ENCODE results near the gene CLIC5. TPM values are rescaled to one million over a fixed set of nuclear protein-coding genes. Genes with fewer than 3 reads are reported as not detected.

CLIC5 gene
- total RNA-seq, 2 experiments from 2014 or later = 0.03 to 0.08 TPM

GRCh38 chr6:45836984-45837383 is 178.7 kb downstream of the CLIC5 start:
- Histone ChIP-seq H3K4me2 (ENCODE audit: low read length) (no peak overlapping the region), H3K27ac (ENCODE audit: low read depth, low read length, poor library complexity, severe bottlenecking) (no peak overlapping the region), H3K4me3 (ENCODE audit: low read depth, low read length, poor library complexity, severe bottlenecking) (no peak overlapping the region), H3K9me2 (ENCODE audit: insufficient read depth, low read length) (no peaks in the 10 kb centered on the region), H3K79me2 (ENCODE audit: insufficient read depth, low read depth, low read length) (no peaks in the 10 kb centered on the region), H3K36me3 (ENCODE audit: insufficient read depth, low read length) (no peaks in the 10 kb centered on the region), H4K20me1 (ENCODE audit: insufficient read depth, low read length) (no peaks in the 10 kb centered on the region), H3K9me3 (ENCODE audit: low read length) (no peaks in the 10 kb centered on the region), H3K4me1 (ENCODE audit: insufficient read depth, low read length, poor library complexity, severe bottlenecking) (no peaks in the 10 kb centered on the region), H2AFZ (ENCODE audit: low read length) (no peak overlapping the region)
- CTCF ChIA-PET (ENCODE audit: unreplicated experiment) = no interaction called here
- BruUV-seq (replicated peaks) = no TSS peak
- intact Hi-C loops (cut with micrococcal nuclease; ENCODE audit: unreplicated experiment) = no loop called here
- no peak for DNase-seq (ENCODE audit: low spot score)
- POLR2A ChIA-PET = interaction anchor here (0.6 kb wide), 1 partner anchor 16 kb away, joined by 3 read pairs; no protein-coding TSS in a partner anchor
- TF ChIP-seq EZH2phosphoT487 (IDR thresholded peaks at IDR 0.05; ENCODE audit: borderline replicate concordance, low read depth, low read length) (no peak), CTCF (conservative IDR thresholded peaks at IDR 0.05; ENCODE audit: low read length) (no peak)

- H3K79me2 ChIP-seq (ENCODE audit: insufficient read depth, low read depth, low read length) = no peaks in the 10 kb centered on the region
- no peaks in the 10 kb centered on the region for H3K9me2 ChIP-seq (ENCODE audit: insufficient read depth, low read length)
- no TSS peak for BruUV-seq (replicated peaks)
- no peak overlapping the region for H3K4me3 ChIP-seq (ENCODE audit: low read depth, low read length, poor library complexity, severe bottlenecking)
- CTCF ChIA-PET (ENCODE audit: unreplicated experiment) = no interaction called here
- no peak for DNase-seq (ENCODE audit: low spot score)
- no peaks in the 10 kb centered on the region for H3K4me1 ChIP-seq (ENCODE audit: insufficient read depth, low read length, poor library complexity, severe bottlenecking)
- no peak for TF ChIP-seq EZH2phosphoT487 (IDR thresholded peaks at IDR 0.05; ENCODE audit: borderline replicate concordance, low read depth, low read length)
- no peak for TF ChIP-seq CTCF (conservative IDR thresholded peaks at IDR 0.05; ENCODE audit: low read length)
- no peak overlapping the region for H3K4me2 ChIP-seq (ENCODE audit: low read length)
- no peaks in the 10 kb centered on the region for H4K20me1 ChIP-seq (ENCODE audit: insufficient read depth, low read length)
- H2AFZ ChIP-seq (ENCODE audit: low read length) = no peak overlapping the region
- no peak overlapping the region for H3K27ac ChIP-seq (ENCODE audit: low read depth, low read length, poor library complexity, severe bottlenecking)
- intact Hi-C loops (cut with micrococcal nuclease; ENCODE audit: unreplicated experiment) = no loop called here
- H3K9me3 ChIP-seq (ENCODE audit: low read length) = no peaks in the 10 kb centered on the region
- POLR2A ChIA-PET = interaction anchor here (0.6 kb wide), 1 partner anchor 16 kb away, joined by 3 read pairs; no protein-coding TSS in a partner anchor
- H3K36me3 ChIP-seq (ENCODE audit: insufficient read depth, low read length) = no peaks in the 10 kb centered on the region
Observed at GRCh38 chr6:45836438-45836824, 179.2 kb downstream of the CLIC5 start.

- H3K4me3 ChIP-seq (ENCODE audit: low read depth, low read length, poor library complexity, severe bottlenecking) = no peak overlapping the region
Observed at GRCh38 chr6:45835721-45836437, 179.8 kb downstream of the CLIC5 start.

More at GRCh38 chr6:45835721-45836437, 179.8 kb downstream of the CLIC5 start:
- Histone ChIP-seq H4K20me1 (ENCODE audit: insufficient read depth, low read length) (no peaks in the 10 kb centered on the region), H3K4me1 (ENCODE audit: insufficient read depth, low read length, poor library complexity, severe bottlenecking) (no peaks in the 10 kb centered on the region), H3K36me3 (ENCODE audit: insufficient read depth, low read length) (no peaks in the 10 kb centered on the region), H2AFZ (ENCODE audit: low read length) (no peak overlapping the region), H3K9me3 (ENCODE audit: low read length) (no peaks in the 10 kb centered on the region), H3K27ac (ENCODE audit: low read depth, low read length, poor library complexity, severe bottlenecking) (no peak overlapping the region), H3K79me2 (ENCODE audit: insufficient read depth, low read depth, low read length) (no peaks in the 10 kb centered on the region), H3K9me2 (ENCODE audit: insufficient read depth, low read length) (no peaks in the 10 kb centered on the region), H3K4me2 (ENCODE audit: low read length) (no peak overlapping the region)
- ChIA-PET POLR2A (no interaction called here), CTCF (ENCODE audit: unreplicated experiment) (no interaction called here)
- intact Hi-C loops (cut with micrococcal nuclease; ENCODE audit: unreplicated experiment) = no loop called here
- BruUV-seq (replicated peaks) = no TSS peak
- TF ChIP-seq EZH2phosphoT487 (IDR thresholded peaks at IDR 0.05; ENCODE audit: borderline replicate concordance, low read depth, low read length) = no peak
- DNase-seq (ENCODE audit: low spot score) = no peak
